Panc1 (cell line): ENCODE data around the gene BCLAF1. TPM values are rescaled to one million over a fixed set of nuclear protein-coding genes. Genes with fewer than 3 reads are reported as not detected.

Experiments used
- ATAC-seq: fragments of 200-7000 bp; cut with Tn5 transposase; 2 replicates; pipeline ENCODE4 v1.9.1; 2020; ENCODE audit warnings: mild to moderate bottlenecking, moderate library complexity
- BruUV-seq: library from RNA; stranded (reverse); fragments of 400-500 nt; replicated peaks from 2 replicates; lab custom pipeline; 2021; lab: Mats Ljungman, UMichigan
- CTCF ChIA-PET: fragments of 300-600 bp; sonication (Branson Sonifier 250); formaldehyde crosslinking; loops from one replicate; lab custom pipeline; 2022; ENCODE audit warnings: antibody characterized with exemption; lab: Charles Lee
- POLR2A ChIA-PET: fragments of 300-600 bp; sonication (Branson Sonifier 250); formaldehyde crosslinking; loops from one replicate; lab custom pipeline; 2022; ENCODE audit warnings: antibody characterized with exemption; lab: Charles Lee
- DNase-seq: peaks from one replicate; pipeline ENCODE4 v3.0.0-alpha.2; 2010; ENCODE audit warnings: low read depth, low spot score
- H3K27ac ChIP-seq: 2 replicates; pipeline ENCODE4 v1.5.1; 2011; ENCODE audit warnings: mild to moderate bottlenecking, low read length, inconsistent platforms
- H3K27me3 ChIP-seq: fragments of 200-500 bp; sonication (Bioruptor generic); 2 replicates; pipeline ENCODE4 v1.6.0; 2014; ENCODE audit warnings: low read length, inconsistent platforms; ENCODE audit not compliant: control insufficient read depth, insufficient read depth
- H3K36me3 ChIP-seq: fragments of 200-500 bp; sonication (Bioruptor generic); 2 replicates; pipeline ENCODE4 v1.5.1; 2014; ENCODE audit warnings: inconsistent platforms, mild to moderate bottlenecking, low read length, moderate library complexity; ENCODE audit not compliant: control insufficient read depth, insufficient read depth
- H3K4me1 ChIP-seq: 2 replicates; pipeline ENCODE4 v1.5.1; 2011; ENCODE audit warnings: inconsistent platforms, mild to moderate bottlenecking, low read length, moderate library complexity; ENCODE audit not compliant: control insufficient read depth, insufficient read depth
- H3K4me3 ChIP-seq, 2 experiments: 2 replicates each; pipeline ENCODE4 v1.5.1; 2011 to 2012; ENCODE audit warnings: low read depth in 2 of 2, low read length in 2 of 2, mild to moderate bottlenecking in 2 of 2, inconsistent platforms in 1 of 2, moderate library complexity in 1 of 2
- H3K9me3 ChIP-seq: fragments of 200-500 bp; sonication (Bioruptor generic); 2 replicates; pipeline ENCODE4 v1.5.1; 2014; ENCODE audit warnings: low read depth, mild to moderate bottlenecking, inconsistent platforms, low read length, moderate library complexity; ENCODE audit not compliant: control insufficient read depth, insufficient read depth
- POLR2AphosphoS5 ChIP-seq: IDR thresholded peaks from 2 replicates; pipeline ENCODE4 v1.6.1; 2012; ENCODE audit warnings: mild to moderate bottlenecking, low read depth, low read length, moderate library complexity
- REST ChIP-seq, 2 experiments: IDR thresholded peaks; 2 replicates each; pipeline ENCODE4 v1.6.1; 2011 to 2012; ENCODE audit warnings: low read depth in 2 of 2, control low read depth in 1 of 2, low read length in 1 of 2, mild to moderate bottlenecking in 1 of 2, moderate library complexity in 1 of 2; ENCODE audit not compliant: insufficient read depth in 1 of 2
- SIN3A ChIP-seq: IDR thresholded peaks from 2 replicates; pipeline ENCODE4 v1.6.1; 2012; ENCODE audit warnings: low read depth, mild to moderate bottlenecking, low read length, moderate library complexity, borderline replicate concordance; ENCODE audit not compliant: insufficient read depth
- TCF7L2 ChIP-seq: IDR thresholded peaks from 2 replicates; pipeline ENCODE4 v1.6.1; 2011; ENCODE audit warnings: mild to moderate bottlenecking, low read depth, low read length, inconsistent platforms
- in situ Hi-C: cut with HindIII; loops from 2 replicates; pipeline ENCODE4 v1.10.0; 2016; ENCODE audit warnings: low sequenced_read_pairs, low pct_unique_long_range_greater_than_20kb
- intact Hi-C: fragments of 100-400 bp; cut with micrococcal nuclease; formaldehyde crosslinking; loops from one replicate; pipeline ENCODE4 v1.10.0; 2022; ENCODE audit not compliant: unreplicated experiment
- total RNA-seq: library from RNA; stranded (reverse); gene quantifications from one replicate; pipeline ENCODE4 v1.2.1, GENCODE V29; 2021; ENCODE audit not compliant: unreplicated experiment
- TF ChIP-seq, protein P1 (sequence below): fragments of 450-650 bp; IDR thresholded peaks from 2 replicates; pipeline ENCODE4 v1.5.1; 2017; ENCODE audit warnings: mild to moderate bottlenecking

Gene BCLAF1
- total RNA-seq, 1 experiment from 2014 or later = 151 TPM

GRCh38 chr6:136303516-136303915 is 13.9 kb upstream of the BCLAF1 start:
- Histone ChIP-seq H3K9me3 (no peaks in the 10 kb centered on the region), H3K4me1 (no peaks in the 10 kb centered on the region), H3K36me3 (no peaks in the 10 kb centered on the region), H3K27ac (no peak overlapping the region), H3K27me3 (no peaks in the 10 kb centered on the region; the same call in 1 of the 2 replicates), H3K4me3 (no peak overlapping the region)
- in situ Hi-C loops = no loop called here
- DNase-seq (no peak), ATAC-seq (no peak)
- CTCF ChIA-PET = no interaction called here
- no TSS peak for BruUV-seq
- intact Hi-C loops = no loop called here
- TF ChIP-seq REST (IDR thresholded peaks at IDR 0.05; ENCODE audit: insufficient read depth in 1 of 2, low read depth in 2 of 2, low read length in 1 of 2) (no peak), SIN3A (no peak), POLR2AphosphoS5 (no peak), TCF7L2 (no peak)
- TF ChIP-seq, protein P1, sequence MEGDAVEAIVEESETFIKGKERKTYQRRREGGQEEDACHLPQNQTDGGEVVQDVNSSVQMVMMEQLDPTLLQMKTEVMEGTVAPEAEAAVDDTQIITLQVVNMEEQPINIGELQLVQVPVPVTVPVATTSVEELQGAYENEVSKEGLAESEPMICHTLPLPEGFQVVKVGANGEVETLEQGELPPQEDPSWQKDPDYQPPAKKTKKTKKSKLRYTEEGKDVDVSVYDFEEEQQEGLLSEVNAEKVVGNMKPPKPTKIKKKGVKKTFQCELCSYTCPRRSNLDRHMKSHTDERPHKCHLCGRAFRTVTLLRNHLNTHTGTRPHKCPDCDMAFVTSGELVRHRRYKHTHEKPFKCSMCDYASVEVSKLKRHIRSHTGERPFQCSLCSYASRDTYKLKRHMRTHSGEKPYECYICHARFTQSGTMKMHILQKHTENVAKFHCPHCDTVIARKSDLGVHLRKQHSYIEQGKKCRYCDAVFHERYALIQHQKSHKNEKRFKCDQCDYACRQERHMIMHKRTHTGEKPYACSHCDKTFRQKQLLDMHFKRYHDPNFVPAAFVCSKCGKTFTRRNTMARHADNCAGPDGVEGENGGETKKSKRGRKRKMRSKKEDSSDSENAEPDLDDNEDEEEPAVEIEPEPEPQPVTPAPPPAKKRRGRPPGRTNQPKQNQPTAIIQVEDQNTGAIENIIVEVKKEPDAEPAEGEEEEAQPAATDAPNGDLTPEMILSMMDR = no peak
- POLR2A ChIA-PET = no interaction called here

DNA sequence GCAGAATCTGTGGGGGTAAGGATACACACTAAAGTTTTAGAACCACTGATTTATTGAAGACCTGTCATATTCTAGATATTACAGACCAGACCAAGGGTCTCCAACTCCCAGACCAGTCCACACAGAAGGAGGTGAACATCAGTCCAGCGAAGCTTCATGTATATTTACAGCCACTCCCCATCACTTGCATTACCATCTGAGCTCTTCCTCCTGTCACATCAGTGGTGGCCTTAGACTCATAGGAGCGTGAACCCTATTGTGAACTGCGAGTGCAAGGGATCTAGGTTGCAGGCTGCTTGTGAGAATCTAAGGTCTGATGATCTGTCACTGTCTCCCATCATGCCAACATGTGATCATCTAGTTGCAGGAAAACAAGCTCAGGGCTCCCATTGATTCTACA is 5.0 kb upstream of the BCLAF1 start:
- Histone ChIP-seq H3K27ac (no peak overlapping the region), H3K4me3 (no peak overlapping the region), H3K36me3 (no peaks in the 10 kb centered on the region), H3K27me3 (no peaks in the 10 kb centered on the region), H3K4me1 (peaks cover 6% of the 10 kb centered on the region; the same call in 1 of the 2 replicates), H3K9me3 (no peaks in the 10 kb centered on the region)
- no TSS peak for BruUV-seq
- intact Hi-C loops (no loop called here), in situ Hi-C loops (no loop called here)
- CTCF ChIA-PET = no interaction called here
- ATAC-seq = no peak
- TF ChIP-seq TCF7L2 = no peak
- no peak for TF ChIP-seq REST (IDR thresholded peaks at IDR 0.05; ENCODE audit: insufficient read depth in 1 of 2, low read depth in 2 of 2, low read length in 1 of 2)
- TF ChIP-seq POLR2AphosphoS5 = no peak
- TF ChIP-seq, protein P1 = no peak
- no peak for TF ChIP-seq SIN3A
- POLR2A ChIA-PET = no interaction called here
- no peak for DNase-seq
